ENCODE measurements around the gene DET1.
"Not testable (repeated sequence)": the region's sequence is repeated elsewhere in the genome, so short reads cannot be mapped to it uniquely, and the experiment has no call there.

Gene DET1

DNA sequence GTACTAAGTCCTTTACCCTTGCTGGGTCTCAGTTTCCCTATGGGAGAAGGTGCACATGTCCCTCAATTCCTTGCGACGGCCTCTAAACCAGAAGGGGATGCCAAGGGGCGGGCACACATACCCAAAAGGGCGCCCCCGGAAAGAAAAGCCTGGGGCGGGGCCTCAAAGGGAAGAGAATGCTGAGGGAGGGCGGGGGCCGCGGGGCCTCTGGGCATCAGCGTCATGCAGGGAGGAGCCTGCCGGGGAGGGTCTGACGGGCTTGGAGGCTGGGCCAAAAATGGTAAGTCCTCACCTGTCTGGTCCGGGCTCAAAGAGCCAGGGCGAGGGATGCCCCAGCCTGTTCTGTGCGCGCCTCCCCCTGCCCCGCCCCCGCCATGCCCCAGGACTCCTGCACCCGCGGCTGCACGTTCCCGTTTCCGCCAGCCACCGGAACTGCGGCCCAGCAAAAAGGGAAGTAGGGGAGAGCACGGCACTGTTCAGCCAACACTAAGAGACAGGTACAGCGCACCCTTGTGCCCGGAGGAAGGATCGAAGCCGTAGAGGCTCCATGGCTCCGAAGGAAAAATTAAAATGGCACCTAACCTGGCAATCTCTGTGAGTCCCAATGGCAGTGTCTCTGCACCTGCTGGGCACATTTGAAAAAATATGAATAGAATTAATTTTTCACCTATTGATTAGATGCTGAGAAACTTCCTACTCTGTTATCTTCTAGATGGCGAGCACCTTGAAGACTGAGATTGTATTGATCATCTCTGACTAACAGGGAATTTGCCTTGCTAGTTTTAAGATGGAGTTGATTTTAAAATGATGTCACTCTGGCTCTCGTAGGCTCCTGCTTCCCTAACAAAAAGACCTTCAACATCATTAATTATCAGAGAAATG, at the start of gene DET1:
DET1 (minus strand) TSS at position 434 of the 882 bp plus-strand sequence. CDS start 14,976 bp downstream, outside the sequence.
- peak; percentile 95 for DNase-seq

DNA sequence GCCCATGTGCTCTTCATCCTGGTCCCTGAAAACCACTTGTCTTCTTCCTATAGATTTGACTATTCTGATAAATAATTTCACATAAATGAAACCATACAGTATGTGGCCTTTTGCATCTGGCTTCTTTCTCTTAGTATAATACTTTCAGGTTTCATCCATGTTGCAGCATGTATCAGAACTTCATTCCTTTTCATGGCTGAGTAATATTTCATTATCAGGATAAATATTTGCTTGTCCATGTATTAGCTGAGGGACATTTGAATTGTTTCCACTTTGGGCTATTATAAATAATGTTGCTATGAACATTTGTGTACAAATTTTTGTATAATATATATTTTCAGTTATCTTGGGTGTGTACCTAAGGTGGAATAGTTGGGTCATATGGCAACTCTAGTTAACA, 44.9 kb upstream of the DET1 start:
- no peak for DNase-seq

GRCh38 chr15:88590759-88591158, 44.3 kb upstream of the DET1 start:
- no peak for DNase-seq

- DNase-seq: no peak
Measured at GRCh38 chr15:88586401-88587162, 40.1 kb upstream of the DET1 start.

GRCh38 chr15:88580532-88580931, 34.1 kb upstream of the DET1 start:
- DNase-seq: no peak

DNA sequence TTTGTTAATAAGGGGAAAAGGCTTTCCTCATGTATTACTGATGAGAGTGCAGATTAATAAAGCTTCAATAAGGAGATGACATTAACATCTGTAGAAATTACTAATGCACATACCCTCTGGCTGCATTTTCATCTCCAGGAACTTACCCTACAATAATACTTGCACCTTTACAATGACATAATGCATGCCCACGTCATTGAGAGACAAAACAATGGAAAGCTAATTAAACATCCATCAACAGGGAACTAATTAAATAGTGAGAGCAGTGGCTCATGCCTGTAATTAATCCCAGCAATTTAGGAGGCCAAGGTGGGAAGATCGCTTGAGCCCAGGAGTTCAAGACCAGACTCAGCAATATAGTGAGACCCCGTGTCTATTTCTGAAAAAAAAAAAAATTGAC, 32.8 kb upstream of the DET1 start:
- no peak for DNase-seq

- DNase-seq: no peak
Measured at GRCh38 chr15:88574655-88575054, 28.2 kb upstream of the DET1 start.

DNA sequence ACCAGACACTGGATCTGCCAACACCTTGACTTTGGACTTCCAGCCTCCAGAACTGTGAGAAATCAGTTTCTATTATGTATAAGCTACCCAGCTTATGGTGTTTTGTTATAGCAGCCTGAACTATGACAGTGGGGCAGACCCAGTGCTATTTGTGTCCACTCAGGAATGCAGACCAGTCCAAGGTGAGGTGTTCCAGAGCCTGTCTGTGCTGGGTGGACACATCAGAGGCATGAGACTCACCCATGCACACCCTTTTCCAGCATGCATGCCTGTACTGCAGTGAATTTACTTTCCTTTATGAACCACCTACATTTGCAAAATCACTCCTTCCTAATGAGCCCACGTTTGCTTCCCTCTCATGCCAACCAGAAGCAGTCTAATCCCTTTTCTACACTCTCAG, 27.6 kb upstream of the DET1 start:
- no peak for DNase-seq

DNA sequence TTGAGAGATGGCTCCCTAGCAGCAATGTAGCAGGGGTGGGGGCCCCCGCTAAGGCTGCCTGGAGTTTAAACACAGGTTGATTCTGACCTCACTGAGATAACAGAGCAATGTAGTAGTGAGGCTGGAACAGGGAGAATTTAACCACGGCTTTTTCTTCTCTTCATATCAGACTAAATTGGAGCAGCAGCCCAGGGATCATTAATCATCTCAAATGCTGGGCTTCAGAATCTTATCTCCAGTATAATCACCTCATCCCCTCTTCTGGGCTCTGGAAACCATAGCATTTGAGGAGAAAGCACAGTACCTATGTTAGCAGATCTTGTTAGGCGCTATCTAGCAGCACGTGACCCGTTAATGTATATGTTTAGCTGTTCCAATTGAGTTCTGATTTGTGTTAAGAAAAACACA, 25.4 kb upstream of the DET1 start:
- DNase-seq: no peak

- DNase-seq: no peak
Measured at GRCh38 chr15:88571153-88571851, 24.8 kb upstream of the DET1 start.

- DNase-seq: no peak
Measured at GRCh38 chr15:88568589-88568988, 22.1 kb upstream of the DET1 start.

GRCh38 chr15:88564741-88565140, 18.3 kb upstream of the DET1 start:
- DNase-seq: no peak

- no peak for DNase-seq
Measured at GRCh38 chr15:88563638-88564037, 17.2 kb upstream of the DET1 start.

DNA sequence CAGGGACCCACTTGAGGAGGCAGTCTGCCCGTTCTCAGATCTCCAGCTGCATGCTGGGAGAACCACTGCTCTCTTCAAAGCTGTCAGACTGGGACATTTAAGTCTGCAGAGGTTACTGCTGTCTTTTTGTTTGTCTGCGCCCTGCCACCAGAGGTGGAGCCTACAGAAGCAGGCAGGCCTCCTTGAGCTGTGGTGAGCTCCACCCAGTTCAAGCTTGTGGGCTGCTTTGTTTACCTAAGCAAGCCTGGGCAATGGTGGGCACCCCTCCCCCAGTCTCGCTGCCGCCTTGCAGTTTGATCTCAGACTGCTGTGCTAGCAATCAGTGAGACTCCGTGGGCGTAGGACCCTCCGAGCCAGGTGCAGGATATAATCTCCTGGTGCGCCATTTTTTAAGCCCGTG, 13.1 kb upstream of the DET1 start:
- not testable (repeated sequence) for DNase-seq

DNA sequence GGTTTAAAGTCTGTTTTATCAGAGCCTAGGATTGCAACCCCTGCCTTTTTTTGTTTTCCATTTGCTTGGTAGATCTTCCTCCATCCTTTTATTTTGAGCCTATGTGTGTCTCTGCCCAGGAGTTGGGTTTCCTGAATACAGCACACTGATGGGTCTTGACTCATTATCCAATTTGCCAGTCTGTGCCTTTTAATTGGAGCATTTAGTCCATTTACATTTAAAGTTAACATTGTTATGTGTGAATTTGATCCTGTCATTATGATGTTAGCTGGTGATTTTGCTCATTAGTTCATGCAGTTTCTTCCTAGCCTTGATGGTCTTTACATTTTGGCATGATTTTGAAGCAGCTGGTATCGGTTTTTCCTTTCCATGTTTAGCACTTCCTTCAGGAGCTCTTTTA, 11.5 kb upstream of the DET1 start:
- not testable (repeated sequence) for DNase-seq

DNA sequence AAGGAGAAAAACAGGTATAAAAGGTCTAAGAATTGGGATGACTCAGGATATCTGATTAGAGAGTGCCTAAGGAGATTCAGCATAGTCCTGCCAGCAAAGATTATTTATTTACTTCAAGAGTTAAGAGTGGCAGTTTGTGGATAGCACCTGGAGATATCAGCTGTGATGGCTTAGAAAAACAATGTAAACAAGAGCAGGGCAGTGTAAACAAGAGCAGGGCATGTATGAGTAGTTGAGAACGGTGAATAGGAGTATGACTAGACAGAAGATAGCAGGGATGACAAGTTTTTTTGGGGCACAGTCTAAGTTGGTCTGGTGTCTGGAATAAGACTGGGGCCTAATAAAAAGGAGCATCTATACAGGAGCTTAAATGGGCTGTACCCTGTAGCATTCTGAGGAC, 1.5 kb upstream of the DET1 start:
- not testable (repeated sequence) for DNase-seq

DNA sequence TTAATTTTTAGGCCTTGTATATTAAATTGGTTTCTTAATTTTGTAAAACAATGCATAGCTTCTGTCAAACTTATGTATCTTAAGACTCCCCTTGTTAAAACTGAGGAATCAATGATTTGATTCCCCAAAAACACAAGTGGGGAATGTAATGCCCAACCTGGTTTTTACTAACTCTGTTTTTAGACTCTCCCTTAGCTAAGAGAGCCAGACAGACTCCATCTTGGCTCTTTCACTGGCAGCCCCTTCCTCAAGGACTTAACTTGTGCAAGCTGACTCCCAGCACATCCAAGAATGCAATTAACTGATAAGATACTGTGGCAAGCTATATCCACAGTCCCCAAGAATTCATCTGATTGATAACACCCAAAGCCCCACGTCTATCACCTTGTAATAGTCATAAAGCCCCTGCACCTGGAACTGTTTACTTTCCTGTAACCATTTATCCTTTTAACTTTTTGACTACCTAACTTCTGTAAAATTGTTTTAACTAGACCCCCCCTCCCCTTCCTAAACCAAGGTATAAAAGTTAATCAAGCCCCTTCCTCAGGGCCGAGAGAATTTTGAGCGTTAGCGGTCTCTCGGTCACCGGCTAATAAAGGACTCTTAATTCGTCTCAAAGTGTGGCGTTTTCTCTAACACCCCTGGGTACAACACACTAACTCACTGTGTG, 768 bp downstream of the DET1 start:
- DNase-seq: not testable (repeated sequence)

- DNase-seq: no peak
Measured at GRCh38 chr15:88543065-88543776, 3.3 kb downstream of the DET1 start.

GRCh38 chr15:88542342-88542733, 4.1 kb downstream of the DET1 start:
- no peak for DNase-seq

DNA sequence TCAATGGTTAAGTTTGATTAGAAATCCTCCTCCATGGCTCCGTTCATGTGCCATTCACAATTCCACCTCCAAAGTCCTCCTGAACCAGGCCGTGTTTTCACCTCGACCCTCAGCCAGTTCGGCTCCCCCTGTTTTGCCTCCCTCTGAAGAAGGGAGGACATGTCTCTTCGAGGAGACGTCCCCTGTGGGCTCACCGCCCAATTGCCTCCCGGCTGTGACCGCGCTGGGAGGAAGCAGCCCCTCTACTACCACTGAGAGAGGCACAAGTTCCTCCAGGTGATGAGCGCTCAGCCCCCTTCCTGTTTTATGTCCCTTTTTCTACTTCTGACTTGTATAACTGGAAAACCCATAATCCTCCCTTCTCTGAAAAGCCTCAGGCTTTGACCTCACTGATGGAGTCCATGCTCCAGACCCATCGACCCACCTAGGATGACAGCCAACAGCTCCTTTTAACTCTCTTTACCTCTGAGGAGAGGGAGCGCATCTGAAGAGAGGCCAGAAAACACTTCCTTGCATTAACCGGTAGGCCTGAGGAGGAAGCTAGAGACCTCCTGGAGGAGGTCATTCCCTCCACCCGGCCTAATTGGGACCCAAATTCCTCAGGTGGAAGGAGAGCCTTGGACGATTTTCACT, 4.7 kb downstream of the DET1 start:
- no peak for DNase-seq

GRCh38 chr15:88541111-88541510, 5.4 kb downstream of the DET1 start:
- DNase-seq: not testable (repeated sequence)

- DNase-seq: not testable (repeated sequence)
Measured at GRCh38 chr15:88540350-88540749, 6.1 kb downstream of the DET1 start.
